ENCODE results near the gene PCDHGA9.

The PCDHGA9 gene

GRCh38 chr5:141417494-141418172, 15.1 kb downstream of the PCDHGA9 start, which contains the start of gene PCDHGB7:
TSS of gene PCDHGB7 (plus strand) at chr5:141417677. CDS start at chr5:141417860, 183 bp downstream.
- H3K4me3 ChIP-seq (replicated peaks in 1 of 2; ENCODE audit: low read depth in 2 of 2, low read length in 2 of 2), result peak within 1 kb of the TSS; percentile 44 to 54
- peak; percentile 86 for TF ChIP-seq CTCF (IDR thresholded peaks at IDR 0.05; ENCODE audit: low read depth, low read length)
- peak; percentile 86 to 88 for DNase-seq (ENCODE audit: low read depth in 2 of 2)

- no peak overlapping the region for H3K4me3 ChIP-seq (replicated peaks in 1 of 2; ENCODE audit: low read depth in 2 of 2, low read length in 2 of 2)
- TF ChIP-seq CTCF (IDR thresholded peaks at IDR 0.05; ENCODE audit: low read depth, low read length), result no peak
- DNase-seq (ENCODE audit: low read depth in 2 of 2), result no peak
These were observed 16.7 kb downstream of the PCDHGA9 start for GRCh38 chr5:141419074-141419880.

GRCh38 chr5:141420855-141421488, 18.4 kb downstream of the PCDHGA9 start, which contains the start of gene PCDHGA11:
TSS of gene PCDHGA11 (plus strand) at chr5:141421051. CDS start at chr5:141421228, 177 bp downstream.
- peak; percentile 77 to 79 for DNase-seq (ENCODE audit: low read depth in 2 of 2)
- peak within 1 kb of the TSS; percentile 50 to 54 for H3K4me3 ChIP-seq (replicated peaks in 1 of 2; ENCODE audit: low read depth in 2 of 2, low read length in 2 of 2)
- peak; percentile 61 for TF ChIP-seq CTCF (IDR thresholded peaks at IDR 0.05; ENCODE audit: low read depth, low read length)

- no peak for DNase-seq (ENCODE audit: low read depth in 2 of 2)
- no peak for TF ChIP-seq CTCF (IDR thresholded peaks at IDR 0.05; ENCODE audit: low read depth, low read length)
- H3K4me3 ChIP-seq (replicated peaks in 1 of 2; ENCODE audit: low read depth in 2 of 2, low read length in 2 of 2), result peak overlapping the region; percentile 50 to 54
These were observed 18.9 kb downstream of the PCDHGA9 start for GRCh38 chr5:141421489-141421855.

GRCh38 chr5:141422742-141423291, 20.2 kb downstream of the PCDHGA9 start:
- no peak for DNase-seq (ENCODE audit: low read depth in 2 of 2)
- TF ChIP-seq CTCF (IDR thresholded peaks at IDR 0.05; ENCODE audit: low read depth, low read length), result no peak
- no peak overlapping the region for H3K4me3 ChIP-seq (replicated peaks in 1 of 2; ENCODE audit: low read depth in 2 of 2, low read length in 2 of 2)

- no peak for DNase-seq (ENCODE audit: low read depth in 2 of 2)
- no peak overlapping the region for H3K4me3 ChIP-seq (replicated peaks in 1 of 2; ENCODE audit: low read depth in 2 of 2, low read length in 2 of 2)
- no peak for TF ChIP-seq CTCF (IDR thresholded peaks at IDR 0.05; ENCODE audit: low read depth, low read length)
These were observed 25.3 kb downstream of the PCDHGA9 start for GRCh38 chr5:141427783-141428426.

Measured in cardiac fibroblast (primary cell).